A673 (cell line): ENCODE data around the gene OR10J4. TPM values are rescaled to one million over a fixed set of nuclear protein-coding genes. Genes with fewer than 3 reads are reported as not detected.

Experiments
- BruUV-seq: library from RNA; stranded (reverse); fragments of 400-500 nt; replicated peaks from 2 replicates; lab custom pipeline; 2021; lab: Mats Ljungman, UMichigan
- CTCF ChIA-PET: fragments of 300-600 bp; sonication (Branson Sonifier 250); formaldehyde crosslinking; loops from one replicate; lab custom pipeline; 2022; ENCODE audit warnings: antibody characterized with exemption; lab: Charles Lee
- POLR2A ChIA-PET: fragments of 300-600 bp; sonication (Branson Sonifier 250); formaldehyde crosslinking; loops from one replicate; lab custom pipeline; 2022; ENCODE audit warnings: antibody characterized with exemption; ENCODE audit not compliant: low non-redundant PET; lab: Charles Lee
- DNase-seq: peaks from one replicate; pipeline ENCODE4 v3.0.0-alpha.2; 2015; ENCODE audit warnings: low spot score
- H3K27ac ChIP-seq: fragments of 200-600 bp; sonication (generic); 2 replicates; pipeline ENCODE4 v1.5.1; 2016; ENCODE audit warnings: mixed run types, low read depth, mild to moderate bottlenecking, mixed read lengths, antibody characterized with exemption, low read length; ENCODE audit not compliant: poor library complexity, severe bottlenecking
- H3K27me3 ChIP-seq: fragments of 200-600 bp; sonication (generic); replicated peaks from 2 replicates; pipeline ENCODE4 v1.6.1; 2017; ENCODE audit warnings: mixed run types, low read depth, mild to moderate bottlenecking, mixed read lengths, antibody characterized with exemption, low read length; ENCODE audit not compliant: insufficient read depth, poor library complexity
- H3K36me3 ChIP-seq: fragments of 200-600 bp; sonication (generic); 2 replicates; pipeline ENCODE4 v1.6.1; 2016; ENCODE audit warnings: mixed run types, mild to moderate bottlenecking, mixed read lengths, antibody characterized with exemption, low read length; ENCODE audit not compliant: insufficient read depth, poor library complexity, severe bottlenecking
- H3K4me1 ChIP-seq: fragments of 200-600 bp; sonication (generic); 2 replicates; pipeline ENCODE4 v1.6.1; 2017; ENCODE audit warnings: mixed run types, mild to moderate bottlenecking, mixed read lengths, antibody characterized with exemption, low read length; ENCODE audit not compliant: insufficient read depth, poor library complexity, severe bottlenecking
- H3K4me3 ChIP-seq: fragments of 200-600 bp; sonication (generic); 2 replicates; pipeline ENCODE4 v1.5.1; 2016; ENCODE audit warnings: low read depth, mixed run types, mild to moderate bottlenecking, mixed read lengths, low read length; ENCODE audit not compliant: poor library complexity, severe bottlenecking
- H3K9me3 ChIP-seq: fragments of 200-600 bp; sonication (generic); 2 replicates; pipeline ENCODE4 v1.6.1; 2016; ENCODE audit warnings: mixed run types, low read depth, mild to moderate bottlenecking, mixed read lengths, antibody characterized with exemption, low read length; ENCODE audit not compliant: poor library complexity, severe bottlenecking
- CTCF ChIP-seq: fragments of 300-800, 200-600 bp; sonication (generic); conservative IDR thresholded peaks from 2 replicates; pipeline ENCODE4 v1.5.1; 2017; ENCODE audit warnings: low read depth, mild to moderate bottlenecking, antibody characterized with exemption, low read length, moderate library complexity, mixed read lengths
- EZH2 ChIP-seq: fragments of 200-600 bp; sonication (generic); IDR thresholded peaks from 2 replicates; pipeline ENCODE4 v1.6.1; 2017; ENCODE audit warnings: borderline replicate concordance, low read depth, mild to moderate bottlenecking, mixed read lengths, antibody characterized with exemption, low read length; ENCODE audit not compliant: poor library complexity, severe bottlenecking
- intact Hi-C: fragments of 100-400 bp; cut with micrococcal nuclease; formaldehyde crosslinking; loops from one replicate; pipeline ENCODE4 v1.10.0; 2022; ENCODE audit not compliant: unreplicated experiment
- total RNA-seq: library from RNA; stranded (reverse); gene quantifications from 2 replicates; pipeline ENCODE4 v1.2.3, GENCODE V29; 2021

Gene OR10J4
- total RNA-seq, 1 experiment from 2014 or later, result not detected

- CTCF ChIA-PET, result no interaction called here
Measured at GRCh38 chr1:159430985-159431384, 1.0 kb upstream of the OR10J4 start.

GRCh38 chr1:159436469-159436868 lies 4.5 kb downstream of the OR10J4 start:
- H3K27ac ChIP-seq, result no peak overlapping the region
- no TSS peak for BruUV-seq
- POLR2A ChIA-PET, result no interaction called here
- peaks cover 58% of the 10 kb centered on the region for H3K27me3 ChIP-seq
- CTCF ChIA-PET, result no interaction called here
- intact Hi-C loops, result no loop called here
- H3K9me3 ChIP-seq, result no peaks in the 10 kb centered on the region
- H3K36me3 ChIP-seq, result no peaks in the 10 kb centered on the region
- TF ChIP-seq EZH2 (no peak), CTCF (no peak)
- H3K4me3 ChIP-seq, result no peak overlapping the region
- H3K4me1 ChIP-seq, result no peaks in the 10 kb centered on the region
- no peak for DNase-seq

More at GRCh38 chr1:159430985-159431384, 1.0 kb upstream of the OR10J4 start:
- Histone ChIP-seq H3K4me1 (no peaks in the 10 kb centered on the region), H3K27me3 (peaks cover 34% of the 10 kb centered on the region), H3K4me3 (no peak overlapping the region), H3K36me3 (no peaks in the 10 kb centered on the region), H3K9me3 (no peaks in the 10 kb centered on the region), H3K27ac (no peak overlapping the region)
- no TSS peak for BruUV-seq
- intact Hi-C loops, result no loop called here
- POLR2A ChIA-PET, result no interaction called here
- DNase-seq, result no peak
- TF ChIP-seq CTCF, result no peak
- no peak for TF ChIP-seq EZH2

- Histone ChIP-seq H3K4me3 (no peak within 1 kb of the TSS), H3K27ac (no peak within 1 kb of the TSS), H3K4me1 (no peaks in the 10 kb centered on the region), H3K27me3 (peaks cover 53% of the 10 kb centered on the region), H3K36me3 (no peaks in the 10 kb centered on the region), H3K9me3 (no peaks in the 10 kb centered on the region)
- BruUV-seq, result no TSS peak
- no peak for DNase-seq
- TF ChIP-seq EZH2 (no peak), CTCF (no peak)
- intact Hi-C loops, result no loop called here
- ChIA-PET POLR2A (no interaction called here), CTCF (no interaction called here)
Measured at GRCh38 chr1:159439422-159439821, 7.4 kb downstream of the OR10J4 start, which contains the start of gene OR10J1. Gene OR10J1 (plus strand): TSS chr1:159439722. CDS start chr1:159439792, 70 bp downstream.
